Neutrophil (primary cell): ENCODE results near the gene ZNF467.

Experiments used
- H3K27ac ChIP-seq: fragments of 200-600 bp; sonication (generic); 2 replicates; pipeline ENCODE4 v1.5.1; 2016; ENCODE audit warnings: mild to moderate bottlenecking, moderate library complexity
- H3K27me3 ChIP-seq: fragments of 200-600 bp; sonication (generic); 2 replicates; pipeline ENCODE4 v1.6.0; 2016; ENCODE audit warnings: mild to moderate bottlenecking
- H3K36me3 ChIP-seq: fragments of 200-600 bp; sonication (generic); 2 replicates; pipeline ENCODE4 v1.5.1; 2017
- H3K4me1 ChIP-seq, 2 experiments: fragments of 200-600 bp in 1 of 2; sonication (generic) in 1 of 2; 1 replicate in 1 of 2; 2 replicates in 1 of 2; pipeline versions ENCODE4 v1.5.1 to v1.6.1; 2013 to 2016; ENCODE audit warnings: low read depth in 1 of 2, low read length in 1 of 2, mild to moderate bottlenecking in 1 of 2, moderate library complexity in 1 of 2; ENCODE audit not compliant: control insufficient read depth in 1 of 2, insufficient read depth in 1 of 2
- H3K4me3 ChIP-seq, 2 experiments: fragments of 200-600 bp in 1 of 2; sonication (generic) in 1 of 2; 1 replicate in 1 of 2; 2 replicates in 1 of 2; pipeline ENCODE4 v1.5.1; 2013 to 2016; ENCODE audit warnings: low read depth in 1 of 2, low read length in 1 of 2, mild to moderate bottlenecking in 1 of 2, moderate library complexity in 1 of 2
- H3K9me3 ChIP-seq: fragments of 200-600 bp; sonication (generic); 2 replicates; pipeline ENCODE4 v1.5.1; 2016
- CTCF ChIP-seq: fragments of 200-600 bp; sonication (generic); IDR thresholded peaks from 2 replicates; pipeline ENCODE4 v1.5.1; 2016; ENCODE audit warnings: antibody characterized with exemption

ZNF467 gene

GRCh38 chr7:149813254-149814035, 40.1 kb upstream of the ZNF467 start:
- no peak overlapping the region for H3K27ac ChIP-seq
- no peak overlapping the region for H3K4me3 ChIP-seq
- H3K36me3 ChIP-seq: no peaks in the 10 kb centered on the region
- no peak for TF ChIP-seq CTCF
- H3K4me1 ChIP-seq: no peaks in the 10 kb centered on the region
- no peaks in the 10 kb centered on the region for H3K9me3 ChIP-seq
- H3K27me3 ChIP-seq: no peaks in the 10 kb centered on the region

- TF ChIP-seq CTCF: no peak
- Histone ChIP-seq H3K4me3 (no peak overlapping the region), H3K9me3 (no peaks in the 10 kb centered on the region), H3K27me3 (no peaks in the 10 kb centered on the region), H3K36me3 (no peaks in the 10 kb centered on the region), H3K27ac (no peak overlapping the region), H3K4me1 (no peaks in the 10 kb centered on the region)
Observed at GRCh38 chr7:149811831-149812490, 38.6 kb upstream of the ZNF467 start.

- H3K4me3 ChIP-seq: no peak overlapping the region
- no peaks in the 10 kb centered on the region for H3K9me3 ChIP-seq
- no peak for TF ChIP-seq CTCF
- no peaks in the 10 kb centered on the region for H3K36me3 ChIP-seq
- no peaks in the 10 kb centered on the region for H3K4me1 ChIP-seq
- no peaks in the 10 kb centered on the region for H3K27me3 ChIP-seq
- H3K27ac ChIP-seq: no peak overlapping the region
Observed at GRCh38 chr7:149811221-149811620, 37.8 kb upstream of the ZNF467 start.

GRCh38 chr7:149809215-149809614, 35.8 kb upstream of the ZNF467 start:
- H3K36me3 ChIP-seq: no peaks in the 10 kb centered on the region
- H3K9me3 ChIP-seq: no peaks in the 10 kb centered on the region
- no peak overlapping the region for H3K4me3 ChIP-seq
- no peaks in the 10 kb centered on the region for H3K27me3 ChIP-seq
- H3K27ac ChIP-seq: no peak overlapping the region
- no peak for TF ChIP-seq CTCF
- H3K4me1 ChIP-seq: no peaks in the 10 kb centered on the region

- Histone ChIP-seq H3K9me3 (no peaks in the 10 kb centered on the region), H3K27me3 (no peaks in the 10 kb centered on the region), H3K4me1 (no peaks in the 10 kb centered on the region), H3K36me3 (no peaks in the 10 kb centered on the region), H3K4me3 (no peak overlapping the region), H3K27ac (no peak overlapping the region)
- TF ChIP-seq CTCF: no peak
Observed at GRCh38 chr7:149808311-149808710, 34.9 kb upstream of the ZNF467 start.
